NCI-H1436 (cell line): ENCODE measurements around the gene ARHGAP8.
"Not testable (repeated sequence)": the region's sequence is repeated elsewhere in the genome, so short reads cannot be mapped to it uniquely, and the experiment has no call there.

Experiments
- DNase-seq: peaks from one replicate; lab custom pipeline; 2025; lab: John Stamatoyannopoulos, UW

The ARHGAP8 gene

GRCh38 chr22:44739666-44740065 is 12.7 kb upstream of the ARHGAP8 start:
- DNase-seq: not testable (repeated sequence)

- no peak for DNase-seq
Observed at GRCh38 chr22:44740307-44740706, 12.1 kb upstream of the ARHGAP8 start.

- DNase-seq: no peak
Observed at GRCh38 chr22:44741929-44742328, 10.4 kb upstream of the ARHGAP8 start.

- DNase-seq: no peak
Observed at GRCh38 chr22:44743247-44743646, 9.1 kb upstream of the ARHGAP8 start.

- DNase-seq: no peak
Observed at GRCh38 chr22:44743804-44744211, 8.6 kb upstream of the ARHGAP8 start.

- no peak for DNase-seq
Observed at GRCh38 chr22:44745853-44746789, 6.3 kb upstream of the ARHGAP8 start.

GRCh38 chr22:44747784-44748127 is 4.6 kb upstream of the ARHGAP8 start:
- DNase-seq: not testable (repeated sequence)

- DNase-seq: no peak
Observed at GRCh38 chr22:44748524-44748923, 3.9 kb upstream of the ARHGAP8 start.

GRCh38 chr22:44750481-44750880 is 1.9 kb upstream of the ARHGAP8 start:
- no peak for DNase-seq

GRCh38 chr22:44753189-44754042 is 1.0 kb downstream of the ARHGAP8 start:
- no peak for DNase-seq

GRCh38 chr22:44754998-44755397 is 2.6 kb downstream of the ARHGAP8 start:
- no peak for DNase-seq

- no peak for DNase-seq
Observed at GRCh38 chr22:44755417-44755816, 3.0 kb downstream of the ARHGAP8 start.

- no peak for DNase-seq
Observed at GRCh38 chr22:44755956-44756361, 3.6 kb downstream of the ARHGAP8 start.

- no peak for DNase-seq
Observed at GRCh38 chr22:44758344-44758973, 6.1 kb downstream of the ARHGAP8 start.

- no peak for DNase-seq
Observed at GRCh38 chr22:44759001-44759400, 6.6 kb downstream of the ARHGAP8 start.

- DNase-seq: no peak
Observed at GRCh38 chr22:44759430-44760310, 7.3 kb downstream of the ARHGAP8 start.

- no peak for DNase-seq
Observed at GRCh38 chr22:44760476-44760875, 8.1 kb downstream of the ARHGAP8 start.

- DNase-seq: no peak
Observed at GRCh38 chr22:44761025-44761424, 8.7 kb downstream of the ARHGAP8 start.

- DNase-seq: no peak
Observed at GRCh38 chr22:44764373-44764772, 12.0 kb downstream of the ARHGAP8 start.

GRCh38 chr22:44764974-44765373 is 12.6 kb downstream of the ARHGAP8 start:
- no peak for DNase-seq

GRCh38 chr22:44765571-44766285 is 13.4 kb downstream of the ARHGAP8 start:
- DNase-seq: no peak
